Measurements from ENCODE around the gene STRAP. TPM values are rescaled to one million over a fixed set of nuclear protein-coding genes. Genes with fewer than 3 reads are reported as not detected.

The STRAP gene
- total RNA-seq, 4 donors from 2014 or later: 36.1 to 62.7 (median 45.1) TPM

- Histone ChIP-seq H3K9me3 (no peaks in the 10 kb centered on the region), H3K27ac (no peak overlapping the region), H3K4me1 (peaks cover 0 to 14% (median 4%) of the 10 kb centered on the region in 4 donors), H3K36me3 (no peaks in the 10 kb centered on the region), H3K4me3 (no peak overlapping the region), H3K27me3 (no peaks in the 10 kb centered on the region)
- 87 to 92% methylated on average over 3 of the region's 3 CpGs for WGBS, 2 donors
- TF ChIP-seq POLR2A (IDR thresholded peaks at IDR 0.05): no peak
- TF ChIP-seq EP300 (IDR thresholded peaks at IDR 0.05): no peak
- TF ChIP-seq CTCF (IDR thresholded peaks at IDR 0.05): no peak
- no peak for DNase-seq (ENCODE audit: low spot score in 2 of 2)
Observed at GRCh38 chr12:15851919-15852318, 30.3 kb upstream of the STRAP start.

- DNase-seq (ENCODE audit: low spot score in 2 of 2): no peak
- H3K27ac ChIP-seq: no peak overlapping the region
Observed at GRCh38 chr12:15852383-15852782, 29.8 kb upstream of the STRAP start.

DNA sequence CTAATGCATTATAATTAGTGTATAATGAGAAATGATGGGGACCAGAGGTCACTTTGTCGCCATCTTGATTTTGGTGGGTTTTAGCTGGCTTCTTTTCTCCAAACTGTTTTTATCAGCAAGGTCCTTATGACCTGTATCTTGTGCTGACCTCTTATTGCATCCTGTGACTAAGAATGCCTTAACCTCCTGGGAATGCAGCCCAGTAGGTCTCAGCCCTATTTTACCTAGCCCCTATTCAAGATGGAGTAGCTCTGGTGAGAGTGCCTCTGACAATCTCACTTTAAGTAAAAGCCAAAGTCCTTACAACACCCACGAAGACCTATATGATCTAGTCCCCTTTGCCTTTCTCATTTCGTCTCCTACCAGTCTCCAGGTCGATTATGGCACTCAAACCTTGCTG, 28.3 kb upstream of the STRAP start:
- H3K9me3 ChIP-seq: no peaks in the 10 kb centered on the region
- TF ChIP-seq EP300 (IDR thresholded peaks at IDR 0.05) (no peak), CTCF (IDR thresholded peaks at IDR 0.05) (no peak), POLR2A (IDR thresholded peaks at IDR 0.05) (no peak)
- WGBS, 2 donors: 93 to 96% methylated on average over 4 of the region's 4 CpGs
- no peak overlapping the region for H3K4me3 ChIP-seq
- DNase-seq (ENCODE audit: low spot score in 2 of 2): no peak
- H3K27me3 ChIP-seq: no peaks in the 10 kb centered on the region
- H3K27ac ChIP-seq: no peak overlapping the region
- H3K4me1 ChIP-seq: peaks cover 0 to 8% (median 4%) of the 10 kb centered on the region in 4 donors
- H3K36me3 ChIP-seq: no peaks in the 10 kb centered on the region

More at GRCh38 chr12:15852383-15852782, 29.8 kb upstream of the STRAP start:
- Histone ChIP-seq H3K9me3 (no peaks in the 10 kb centered on the region), H3K27me3 (no peaks in the 10 kb centered on the region), H3K4me1 (peaks cover 0 to 11% (median 4%) of the 10 kb centered on the region in 4 donors), H3K36me3 (no peaks in the 10 kb centered on the region), H3K4me3 (no peak overlapping the region)
- TF ChIP-seq EP300 (IDR thresholded peaks at IDR 0.05) (no peak), POLR2A (IDR thresholded peaks at IDR 0.05) (no peak), CTCF (IDR thresholded peaks at IDR 0.05) (no peak)
- WGBS, 2 donors: 87 to 94% methylated on average over 5 of the region's 5 CpGs

DNA sequence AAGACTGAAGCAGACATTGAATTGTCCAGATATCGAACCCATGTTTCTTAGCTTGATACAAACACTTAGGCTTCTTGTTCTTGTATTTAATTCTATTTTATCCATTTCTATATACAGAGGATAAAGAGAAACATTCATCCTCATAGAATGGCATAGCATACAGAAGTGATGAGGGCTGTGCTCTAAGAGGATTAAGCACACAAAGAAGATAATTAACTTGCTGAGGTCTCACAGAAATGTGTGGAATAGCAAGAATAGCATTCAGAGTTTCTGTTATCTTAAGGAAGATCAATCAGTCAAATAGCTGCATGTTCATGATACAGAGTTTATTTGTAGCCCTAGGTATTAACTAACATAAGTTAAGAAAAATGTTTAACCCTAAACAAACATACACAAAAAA, 27.3 kb upstream of the STRAP start:
- H3K9me3 ChIP-seq: no peaks in the 10 kb centered on the region
- no peak for DNase-seq (ENCODE audit: low spot score in 2 of 2)
- no peaks in the 10 kb centered on the region for H3K27me3 ChIP-seq
- 65 to 69% methylated on average over 1 of the region's 1 CpG for WGBS, 2 donors
- H3K4me3 ChIP-seq: no peak overlapping the region
- TF ChIP-seq POLR2A (IDR thresholded peaks at IDR 0.05) (no peak), CTCF (IDR thresholded peaks at IDR 0.05) (no peak), EP300 (IDR thresholded peaks at IDR 0.05) (no peak)
- no peak overlapping the region for H3K27ac ChIP-seq
- peaks cover 0 to 8% (median 4%) of the 10 kb centered on the region in 4 donors for H3K4me1 ChIP-seq
- H3K36me3 ChIP-seq: no peaks in the 10 kb centered on the region

DNA sequence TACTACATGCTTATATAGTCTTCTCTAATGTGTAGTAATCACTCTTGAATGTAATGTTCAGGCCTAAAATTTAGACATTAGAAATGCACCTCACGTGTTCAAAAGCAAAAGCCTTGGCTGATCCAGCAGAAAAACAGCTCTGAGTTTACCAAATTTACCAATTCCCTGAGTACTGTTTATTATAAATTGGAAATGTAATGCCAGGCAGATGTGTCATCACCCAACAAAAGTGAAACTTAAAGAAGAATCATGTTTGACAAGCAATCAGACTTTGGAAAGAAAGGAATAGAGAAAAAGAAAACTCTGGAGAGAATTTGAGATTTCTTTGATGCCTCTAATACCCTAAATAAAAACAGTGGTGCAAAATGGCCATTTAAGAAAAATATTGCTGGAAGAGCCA, 26.5 kb upstream of the STRAP start:
- 58 to 74% methylated on average over 1 of the region's 1 CpG for WGBS, 2 donors
- DNase-seq (ENCODE audit: low spot score in 2 of 2): no peak
- H3K36me3 ChIP-seq: no peaks in the 10 kb centered on the region
- no peaks in the 10 kb centered on the region for H3K9me3 ChIP-seq
- H3K27me3 ChIP-seq: no peaks in the 10 kb centered on the region
- peak overlapping the region in 1 of 4 donors; percentile 47 for H3K27ac ChIP-seq
- no peak overlapping the region for H3K4me3 ChIP-seq
- TF ChIP-seq CTCF (IDR thresholded peaks at IDR 0.05) (no peak), EP300 (IDR thresholded peaks at IDR 0.05) (no peak), POLR2A (IDR thresholded peaks at IDR 0.05) (no peak)
- H3K4me1 ChIP-seq: peaks cover 0 to 8% (median 4%) of the 10 kb centered on the region in 4 donors

All from tibial nerve (tissue), 4 donors.